ENCODE measurements around the gene UNCX.
"Not testable (repeated sequence)": the region's sequence is repeated elsewhere in the genome, so short reads cannot be mapped to it uniquely, and the experiment has no call there.

Gene UNCX

GRCh38 chr7:1259621-1260243, 27.1 kb downstream of the UNCX start:
- DNase-seq, result no peak

DNA sequence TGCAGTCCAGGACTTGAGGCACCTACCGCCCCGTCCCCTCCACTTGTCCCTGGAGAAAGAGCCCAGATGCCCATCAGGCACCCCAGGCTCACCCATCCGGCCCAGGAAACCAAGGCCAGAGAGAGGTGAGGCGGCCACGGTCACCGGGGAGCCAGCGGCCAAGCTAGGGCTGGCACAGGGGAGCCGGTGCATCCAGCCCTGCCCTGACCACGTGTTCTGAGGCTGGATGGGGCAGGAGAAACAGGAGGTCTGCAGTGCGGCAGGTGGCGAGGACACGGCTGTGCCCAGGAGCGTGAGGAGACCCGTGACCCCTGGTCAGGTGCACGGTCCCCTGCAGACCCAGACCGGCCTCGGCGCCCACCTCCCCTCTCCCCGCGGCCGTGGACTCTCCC, 27.6 kb downstream of the UNCX start:
- no peak for DNase-seq

GRCh38 chr7:1261036-1261435, 28.4 kb downstream of the UNCX start:
- DNase-seq, result not testable (repeated sequence)

DNA sequence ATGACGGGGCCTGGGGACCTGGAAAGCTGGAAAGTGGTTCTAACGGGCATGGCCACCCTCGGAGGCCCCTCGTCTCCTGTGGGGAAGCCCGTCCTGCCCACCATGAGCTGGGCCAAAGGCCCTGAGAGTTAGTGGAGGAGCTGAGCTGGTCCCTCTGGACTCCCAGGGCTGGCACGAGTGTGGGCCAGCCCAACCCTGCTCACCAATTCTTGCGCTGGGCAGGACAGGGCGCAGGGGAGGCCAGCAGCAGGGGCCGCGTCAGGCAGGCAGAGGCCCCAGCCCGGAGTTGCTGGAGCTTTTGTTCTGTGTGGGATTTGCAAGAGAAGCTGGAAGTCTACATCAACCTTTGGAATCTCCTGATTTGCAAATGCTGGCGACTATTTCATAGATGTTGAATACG, 29.8 kb downstream of the UNCX start:
- DNase-seq, result no peak

GRCh38 chr7:1263391-1263951, 30.8 kb downstream of the UNCX start:
- no peak for DNase-seq

GRCh38 chr7:1264345-1265280, 31.9 kb downstream of the UNCX start:
- no peak for DNase-seq

GRCh38 chr7:1267016-1267900, 34.6 kb downstream of the UNCX start:
- DNase-seq, result no peak

DNA sequence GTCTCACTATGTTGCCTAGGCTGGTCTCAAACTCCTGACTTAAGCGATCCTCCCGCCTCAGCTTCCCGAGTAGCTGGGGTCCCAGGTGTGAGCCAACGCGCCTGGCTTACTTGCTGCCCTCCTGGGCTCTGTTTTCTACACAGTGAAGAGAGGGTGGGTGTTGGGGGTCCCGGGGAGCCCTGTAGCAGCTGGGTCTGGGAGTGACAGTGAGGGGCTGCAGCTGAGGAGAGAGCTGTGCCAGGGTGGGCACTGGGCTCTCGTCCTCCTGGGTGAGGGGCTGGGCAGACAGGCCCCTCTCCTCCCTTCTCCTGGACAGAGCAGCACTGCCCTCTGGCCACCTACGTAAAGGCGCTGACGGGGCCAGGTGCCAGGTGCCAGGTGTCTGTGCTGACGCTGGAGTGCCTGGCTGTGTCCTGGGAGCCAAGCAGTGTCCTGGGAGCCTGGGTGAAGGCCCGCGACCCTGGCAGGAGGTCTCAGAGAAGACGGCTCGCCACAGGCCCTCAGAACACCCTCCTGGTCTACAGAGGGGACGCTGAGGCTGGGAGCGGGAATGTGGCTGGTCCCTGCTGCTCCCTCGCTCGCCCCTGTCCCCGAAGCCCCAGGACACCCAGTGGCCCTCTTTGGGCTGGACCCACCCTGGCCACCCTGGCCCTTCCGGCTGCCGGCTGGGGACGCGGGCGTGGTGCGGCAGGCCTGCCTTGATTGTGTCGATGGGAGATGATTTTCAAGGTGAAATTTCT, 35.6 kb downstream of the UNCX start:
- no peak for DNase-seq

- no peak for DNase-seq
These were observed 36.2 kb downstream of the UNCX start for GRCh38 chr7:1268866-1269265.

- DNase-seq, result no peak
These were observed 36.7 kb downstream of the UNCX start for GRCh38 chr7:1269336-1269890.

GRCh38 chr7:1270181-1270580, 37.5 kb downstream of the UNCX start:
- no peak for DNase-seq

DNA sequence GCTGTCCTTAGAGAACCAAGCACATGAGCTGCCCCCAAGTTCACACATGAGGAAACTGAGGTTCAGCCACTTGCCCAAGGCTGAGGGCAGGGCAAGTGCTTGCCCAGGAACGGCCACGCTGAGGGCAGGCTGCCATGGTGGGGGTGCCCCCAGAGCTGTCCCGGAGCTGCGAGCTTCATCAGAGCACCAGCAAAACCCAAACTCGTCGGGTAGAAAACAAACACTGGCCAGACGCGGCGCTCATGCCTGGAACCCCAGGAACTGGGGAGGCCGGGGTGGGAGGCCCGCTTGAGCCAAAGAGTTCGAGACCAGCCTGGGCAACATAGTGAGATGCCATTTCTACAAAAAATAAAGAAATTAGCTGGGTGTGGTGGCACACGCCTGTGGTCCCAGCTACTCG, 38.4 kb downstream of the UNCX start:
- no peak for DNase-seq

- no peak for DNase-seq
These were observed 39.0 kb downstream of the UNCX start for GRCh38 chr7:1271656-1272055.

DNA sequence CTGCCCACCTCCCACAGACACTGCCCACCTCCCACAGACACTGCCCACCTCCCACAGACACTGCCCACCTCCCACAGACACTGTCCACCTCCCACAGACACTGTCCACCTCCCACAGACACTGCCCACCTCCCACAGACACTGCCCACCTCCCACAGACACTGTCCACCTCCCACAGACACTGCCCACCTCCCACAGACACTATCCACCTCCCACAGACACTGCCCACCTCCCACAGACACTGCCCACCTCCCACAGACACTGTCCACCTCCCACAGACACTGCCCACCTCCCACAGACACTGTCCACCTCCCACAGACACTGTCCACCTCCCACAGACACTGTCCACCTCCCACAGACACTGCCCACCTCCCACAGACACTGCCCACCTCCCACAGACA, 39.5 kb downstream of the UNCX start:
- DNase-seq, result not testable (repeated sequence)

DNA sequence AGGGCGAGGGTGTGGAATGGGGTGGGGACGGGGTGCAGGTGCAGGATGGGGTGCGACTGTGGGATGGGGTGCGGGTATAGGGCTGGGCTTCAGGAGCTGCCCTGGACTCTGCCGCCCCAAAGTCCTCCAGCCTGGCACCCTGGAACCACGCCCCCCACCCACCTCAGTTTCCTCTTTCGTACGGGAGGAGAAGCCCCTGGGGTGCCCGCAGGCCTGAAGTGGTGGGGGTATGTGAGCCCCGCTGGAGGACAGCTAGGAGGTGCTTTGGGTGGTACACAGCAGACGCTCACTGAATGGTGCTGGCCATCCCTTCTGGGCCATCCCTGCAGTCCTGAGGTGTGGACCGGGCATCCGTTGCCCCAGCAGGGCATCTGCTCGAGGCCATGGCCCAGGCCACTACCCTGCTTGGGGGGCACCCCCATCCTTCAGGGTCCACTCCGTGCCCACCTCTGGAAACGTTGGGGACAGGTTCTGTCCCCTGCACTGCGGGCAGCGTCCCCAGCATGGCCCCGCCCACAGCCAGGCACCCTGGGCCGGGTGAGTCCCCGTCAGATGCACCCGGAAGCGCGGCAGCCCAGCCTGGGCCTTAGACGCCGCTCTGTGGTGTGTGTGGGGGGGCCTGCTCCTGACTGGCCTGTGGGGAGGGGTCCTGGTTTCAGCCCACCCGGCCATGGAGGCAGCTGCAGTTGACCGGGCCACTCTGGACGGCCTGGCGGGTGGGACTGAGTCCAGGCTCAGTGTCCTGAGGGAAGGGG, 41.6 kb downstream of the UNCX start:
- no peak for DNase-seq

DNA sequence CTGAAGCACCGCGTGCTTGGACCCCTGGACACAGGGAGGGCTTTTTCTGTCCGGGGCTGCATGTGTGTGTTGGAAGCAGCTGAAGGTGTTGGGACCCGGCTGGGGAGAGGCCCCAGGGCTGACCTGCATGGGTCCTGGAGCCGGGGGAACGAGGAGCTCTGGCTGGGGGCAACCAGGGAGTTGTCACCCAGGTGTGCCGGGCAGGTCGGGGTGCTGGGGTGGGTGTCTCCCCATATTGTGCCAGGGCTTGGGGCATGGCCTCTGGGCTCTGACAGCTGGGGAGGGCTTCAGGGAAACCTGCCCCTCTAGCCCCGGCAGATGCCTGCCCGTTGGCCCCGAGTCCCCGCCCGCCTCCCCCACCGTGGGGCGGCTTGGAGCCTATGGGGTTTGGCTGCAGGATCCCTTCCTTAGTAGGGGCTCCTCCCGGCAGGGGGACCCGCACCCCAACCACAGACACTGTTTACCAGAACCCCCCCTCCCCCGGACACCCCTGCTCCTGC, 42.3 kb downstream of the UNCX start:
- no peak for DNase-seq

- no peak for DNase-seq
These were observed 43.0 kb downstream of the UNCX start for GRCh38 chr7:1275451-1276381.

GRCh38 chr7:1276626-1277175, 44.0 kb downstream of the UNCX start:
- no peak for DNase-seq

- DNase-seq, result no peak
These were observed 45.9 kb downstream of the UNCX start for GRCh38 chr7:1278543-1278942.

All from stimulated activated CD4-positive, alpha-beta T cell treated with anti-CD3 and anti-CD28 coated beads, Interleukin-4, amount 100 ng/mL, for 4 hours (primary cell).